ENCODE results near the gene RGS6. TPM values are rescaled to one million over a fixed set of nuclear protein-coding genes. Genes with fewer than 3 reads are reported as not detected.

Gene RGS6
- total and polyA plus RNA-seq, 2 experiments from 2014 or later: 0.86 to 0.95 TPM

- DNase-seq (ENCODE audit: low read depth in 1 of 2, low spot score in 1 of 2): peak in 1 of 2 donors; percentile 29
- H3K4me1 ChIP-seq (ENCODE audit: low read depth): no peaks in the 10 kb centered on the region
- H3K36me3 ChIP-seq: no peaks in the 10 kb centered on the region
- TF ChIP-seq CTCF (IDR thresholded peaks at IDR 0.05; ENCODE audit: low read depth, low read length): no peak
- H3K27ac ChIP-seq: no peak overlapping the region
- no peaks in the 10 kb centered on the region for H3K27me3 ChIP-seq
- H3K9me3 ChIP-seq (ENCODE audit: low read depth): no peaks in the 10 kb centered on the region
- H3K4me3 ChIP-seq: no peak overlapping the region
These were observed 596.0 kb downstream of the RGS6 start for GRCh38 chr14:72528059-72528862.

- Histone ChIP-seq H3K4me3 (no peak overlapping the region), H3K27ac (no peak overlapping the region), H3K4me1 (ENCODE audit: low read depth) (no peaks in the 10 kb centered on the region), H3K9me3 (ENCODE audit: low read depth) (no peaks in the 10 kb centered on the region), H3K27me3 (no peaks in the 10 kb centered on the region), H3K36me3 (no peaks in the 10 kb centered on the region)
- no peak for TF ChIP-seq CTCF (IDR thresholded peaks at IDR 0.05; ENCODE audit: low read depth, low read length)
- DNase-seq (ENCODE audit: low read depth in 1 of 2, low spot score in 1 of 2): no peak
These were observed 596.6 kb downstream of the RGS6 start for GRCh38 chr14:72528863-72529175.

GRCh38 chr14:72532686-72533454 lies 600.6 kb downstream of the RGS6 start:
- no peak overlapping the region for H3K4me3 ChIP-seq
- H3K27me3 ChIP-seq: no peaks in the 10 kb centered on the region
- no peak for TF ChIP-seq CTCF (IDR thresholded peaks at IDR 0.05; ENCODE audit: low read depth, low read length)
- no peak for DNase-seq (ENCODE audit: low read depth in 1 of 2, low spot score in 1 of 2)
- no peaks in the 10 kb centered on the region for H3K9me3 ChIP-seq (ENCODE audit: low read depth)
- no peaks in the 10 kb centered on the region for H3K4me1 ChIP-seq (ENCODE audit: low read depth)
- H3K27ac ChIP-seq: no peak overlapping the region
- H3K36me3 ChIP-seq: no peaks in the 10 kb centered on the region

GRCh38 chr14:72535485-72535884 lies 603.3 kb downstream of the RGS6 start:
- TF ChIP-seq CTCF (IDR thresholded peaks at IDR 0.05; ENCODE audit: low read depth, low read length): no peak

GRCh38 chr14:72538387-72538786 lies 606.2 kb downstream of the RGS6 start:
- Histone ChIP-seq H3K27ac (no peak overlapping the region), H3K27me3 (no peaks in the 10 kb centered on the region), H3K4me1 (ENCODE audit: low read depth) (no peaks in the 10 kb centered on the region), H3K9me3 (ENCODE audit: low read depth) (no peaks in the 10 kb centered on the region), H3K36me3 (no peaks in the 10 kb centered on the region), H3K4me3 (no peak overlapping the region)
- TF ChIP-seq CTCF (IDR thresholded peaks at IDR 0.05; ENCODE audit: low read depth, low read length): no peak
- DNase-seq (ENCODE audit: low read depth in 1 of 2, low spot score in 1 of 2): no peak

More at GRCh38 chr14:72535485-72535884, 603.3 kb downstream of the RGS6 start:
- no peaks in the 10 kb centered on the region for H3K9me3 ChIP-seq (ENCODE audit: low read depth)
- H3K27ac ChIP-seq: no peak overlapping the region
- no peak for DNase-seq (ENCODE audit: low read depth in 1 of 2, low spot score in 1 of 2)
- H3K4me3 ChIP-seq: no peak overlapping the region
- H3K27me3 ChIP-seq: no peaks in the 10 kb centered on the region
- H3K4me1 ChIP-seq (ENCODE audit: low read depth): no peaks in the 10 kb centered on the region
- H3K36me3 ChIP-seq: no peaks in the 10 kb centered on the region

All from cardiac muscle cell (in vitro differentiated cells and primary cell).